ENCODE results near the gene GALNT9. TPM values are rescaled to one million over a fixed set of nuclear protein-coding genes. Genes with fewer than 3 reads are reported as not detected.
"Not testable (repeated sequence)": the region's sequence is repeated elsewhere in the genome, so short reads cannot be mapped to it uniquely, and the experiment has no call there.

Gene GALNT9
- polyA plus RNA-seq, 4 donors, result 6.2 to 10.4 (median 8.2) TPM

DNA sequence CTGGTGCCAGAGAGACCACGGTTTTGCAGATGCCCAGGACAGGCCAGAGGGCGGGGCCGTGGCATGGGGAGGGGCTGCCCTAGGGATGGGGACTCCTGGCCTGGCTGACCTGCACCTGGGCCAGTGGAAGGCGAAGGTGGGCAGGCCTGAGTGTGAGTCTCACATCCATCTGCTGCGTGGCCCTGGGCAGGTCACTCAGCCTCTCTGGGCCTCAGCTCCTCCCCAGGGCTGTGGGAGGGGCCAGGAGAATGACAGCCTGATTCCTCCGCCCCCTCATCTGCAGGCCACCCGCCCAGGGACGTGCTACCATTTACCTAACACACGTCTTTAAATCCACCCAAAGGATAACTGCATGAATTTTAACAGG lies 90.9 kb downstream of the GALNT9 start:
- DNase-seq (ENCODE audit: low read depth in 4 of 4, low spot score in 3 of 4), result no peak

DNA sequence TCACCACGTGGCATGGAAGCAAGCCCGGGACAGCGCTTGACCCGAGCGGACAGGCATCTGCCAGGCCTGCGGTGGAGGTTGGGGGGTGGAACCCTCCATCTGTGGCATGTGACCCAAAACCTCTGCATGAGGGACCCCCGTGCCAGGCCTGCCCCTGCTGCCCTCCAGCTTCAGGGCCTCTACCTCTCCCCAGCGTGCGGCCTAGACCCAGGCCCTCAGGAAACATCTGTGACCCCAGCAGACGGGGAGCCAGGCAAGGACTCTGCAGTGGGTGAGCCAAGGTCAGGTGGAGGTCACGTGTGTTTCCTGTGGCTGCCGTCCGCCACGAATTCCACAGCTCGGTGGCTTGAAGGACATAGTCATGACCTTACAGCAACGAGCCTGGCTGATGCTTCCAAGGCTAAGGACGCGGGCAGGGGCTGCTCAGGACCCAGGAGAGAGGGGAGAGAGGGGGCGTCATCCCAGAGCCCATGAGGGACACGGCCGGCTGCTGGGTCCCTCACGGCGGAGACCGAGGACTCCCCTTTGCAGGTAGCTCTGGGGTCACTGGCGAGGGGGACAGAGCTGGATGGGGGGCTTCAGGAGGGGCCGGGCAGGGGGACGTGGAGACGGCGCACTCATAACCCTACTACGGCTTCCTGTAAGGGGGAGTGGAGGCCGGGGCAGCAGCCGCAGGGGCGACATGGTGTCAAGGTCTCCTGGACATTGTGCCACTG lies 91.5 kb downstream of the GALNT9 start:
- no peak for DNase-seq (ENCODE audit: low read depth in 4 of 4, low spot score in 3 of 4)

DNA sequence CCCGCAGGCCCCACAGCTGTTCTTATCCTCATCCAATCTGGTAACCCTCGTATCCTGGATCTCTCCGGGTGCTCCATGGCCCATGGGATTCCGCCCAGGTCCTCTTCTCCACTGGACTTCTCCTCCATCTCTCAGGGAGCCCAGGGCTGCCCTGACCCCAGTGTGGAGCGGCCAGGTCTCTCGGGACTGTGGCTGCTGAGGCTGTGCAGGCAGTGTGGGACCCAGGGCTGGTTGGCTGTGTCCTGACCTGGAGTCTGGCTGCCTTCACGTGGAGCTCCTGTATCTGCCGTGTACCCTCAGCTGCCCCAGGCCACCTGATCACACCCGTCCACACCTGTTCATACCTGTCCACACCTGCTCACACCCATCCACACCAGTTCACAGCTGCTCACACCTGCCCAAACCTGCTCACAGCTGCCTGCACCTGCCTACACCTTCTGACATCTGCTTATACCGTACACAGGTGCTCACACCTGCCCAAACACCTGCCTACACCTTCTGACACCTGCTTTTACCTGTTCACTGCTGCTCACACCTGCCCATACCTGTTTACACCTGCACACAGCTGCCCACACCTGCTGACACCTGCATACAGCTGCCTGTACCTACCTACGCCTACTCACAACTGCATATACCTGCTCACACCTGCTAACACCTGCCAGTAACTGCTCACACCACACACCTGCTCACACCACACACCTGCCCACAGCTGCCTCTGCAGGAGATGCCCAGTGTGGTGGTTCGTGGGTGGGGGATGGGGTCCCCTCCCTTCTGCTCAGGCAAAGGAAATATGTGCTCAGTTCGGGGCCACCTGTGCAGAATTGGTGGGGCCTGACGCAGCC lies 92.2 kb downstream of the GALNT9 start:
- no peak for DNase-seq (ENCODE audit: low read depth in 4 of 4, low spot score in 3 of 4)

DNA sequence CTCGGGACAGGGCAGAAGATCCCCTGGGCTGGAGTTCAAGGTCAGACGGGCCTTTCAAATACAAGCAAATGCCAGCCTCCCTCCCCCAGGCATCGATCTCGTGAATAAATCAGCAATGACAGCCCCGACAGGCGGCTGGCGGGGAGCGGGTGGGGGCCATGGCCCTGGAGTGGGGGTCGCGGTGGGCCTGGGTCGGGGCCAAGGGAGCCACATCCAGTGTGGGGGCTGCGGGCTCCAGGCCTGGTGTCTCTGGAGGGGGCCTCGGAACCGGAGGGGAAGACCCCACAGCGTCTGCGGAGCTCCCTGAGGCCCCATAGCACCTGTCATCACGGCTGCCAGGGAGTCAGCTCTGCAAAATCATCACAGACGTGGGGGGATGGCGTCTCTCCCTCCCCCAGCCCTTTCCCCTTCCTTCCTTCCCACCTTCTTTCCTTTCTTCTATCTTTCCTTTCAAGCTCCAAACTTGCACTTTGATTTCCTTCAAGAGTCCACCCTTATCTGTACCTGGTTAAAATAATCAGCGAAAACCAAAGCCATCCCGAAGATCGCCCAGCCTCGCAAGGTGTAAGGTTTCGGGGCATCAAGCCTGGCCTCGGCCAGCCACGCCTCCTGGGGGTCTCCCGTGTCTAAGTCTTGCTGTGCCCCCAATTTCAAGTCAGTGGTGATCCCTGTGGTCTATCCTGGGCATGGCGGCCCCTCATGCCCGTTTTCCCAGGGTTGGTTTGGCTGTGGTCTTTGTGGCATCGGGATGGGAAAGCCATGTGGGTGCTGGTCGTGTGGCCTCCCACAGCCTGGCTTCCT lies 93.1 kb downstream of the GALNT9 start:
- no peak for DNase-seq (ENCODE audit: low read depth in 4 of 4, low spot score in 3 of 4)

DNA sequence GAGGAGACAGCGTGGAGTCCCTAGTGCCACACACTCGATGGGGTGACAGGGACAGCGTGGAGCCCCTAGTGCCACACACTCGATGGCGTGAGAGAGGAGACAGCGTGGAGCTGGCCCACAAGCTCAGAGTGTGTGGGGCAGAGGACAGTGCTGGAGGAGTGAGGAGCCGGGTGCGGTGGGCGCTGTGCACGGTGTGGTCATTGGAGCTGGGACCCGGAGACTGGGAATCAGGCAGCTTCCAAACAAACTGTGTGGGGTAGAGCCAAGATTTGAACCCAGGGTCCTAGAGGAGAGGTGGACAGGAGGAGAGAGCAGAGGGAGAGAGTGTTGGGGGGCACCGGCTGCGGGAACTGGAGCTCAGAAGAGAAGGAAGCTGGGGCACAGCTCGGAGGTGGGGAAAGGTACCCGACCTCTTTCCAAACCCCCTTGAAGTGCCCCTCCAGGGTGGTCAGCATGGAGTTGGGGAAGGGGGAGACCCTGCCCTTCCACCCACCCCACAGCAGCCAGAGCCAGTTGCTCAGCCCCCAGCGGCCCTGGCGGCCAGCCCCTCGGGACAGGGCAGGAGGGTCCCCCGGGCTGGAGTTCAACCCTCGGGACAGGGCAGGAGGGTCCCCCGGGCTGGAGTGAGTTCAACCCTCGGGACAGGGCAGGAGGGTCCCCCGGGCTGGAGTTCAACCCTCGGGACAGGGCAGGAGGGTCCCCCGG lies 94.1 kb downstream of the GALNT9 start:
- no peak for DNase-seq (ENCODE audit: low read depth in 4 of 4, low spot score in 3 of 4)

DNA sequence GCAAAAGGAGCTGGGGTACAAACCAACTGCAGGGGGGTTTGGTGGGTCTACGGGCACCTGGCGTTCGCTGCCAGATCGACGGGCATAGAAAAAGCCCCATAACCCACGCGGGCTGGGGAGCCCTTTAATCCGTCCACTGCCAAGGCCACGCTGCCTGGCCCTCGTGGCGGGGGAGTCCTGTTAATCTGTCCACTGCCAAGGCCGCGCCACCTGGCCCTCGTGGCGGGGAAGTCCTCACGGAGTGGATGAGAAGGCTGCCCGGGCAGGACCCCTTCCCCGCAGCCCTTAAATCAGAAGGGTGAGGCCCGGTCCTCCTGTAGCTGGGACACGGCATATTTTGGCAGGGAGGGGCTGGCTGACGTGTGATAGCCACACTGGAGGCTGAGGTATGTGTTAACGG lies 99.0 kb downstream of the GALNT9 start:
- no peak for DNase-seq (ENCODE audit: low read depth in 4 of 4, low spot score in 3 of 4)

DNA sequence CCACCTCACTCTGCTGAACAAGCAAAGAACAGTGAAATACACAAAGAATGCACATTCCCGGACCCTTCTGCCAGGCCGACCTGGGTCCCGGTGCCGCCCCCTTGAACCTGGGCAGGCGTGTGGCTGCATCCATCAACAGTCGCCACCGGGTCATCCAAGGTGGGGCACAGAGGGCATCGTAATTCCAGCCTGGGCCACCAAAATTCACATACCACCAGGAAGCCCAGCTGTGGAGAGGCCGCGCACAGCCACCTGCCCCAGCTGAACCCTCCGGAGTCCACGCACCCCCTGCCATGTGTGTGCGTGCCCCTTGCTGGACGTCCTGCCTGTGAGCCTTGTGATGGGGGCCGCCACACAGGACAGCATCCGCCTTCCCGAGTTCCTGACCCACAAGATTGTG lies 99.5 kb downstream of the GALNT9 start:
- DNase-seq (ENCODE audit: low read depth in 4 of 4, low spot score in 3 of 4), result no peak

DNA sequence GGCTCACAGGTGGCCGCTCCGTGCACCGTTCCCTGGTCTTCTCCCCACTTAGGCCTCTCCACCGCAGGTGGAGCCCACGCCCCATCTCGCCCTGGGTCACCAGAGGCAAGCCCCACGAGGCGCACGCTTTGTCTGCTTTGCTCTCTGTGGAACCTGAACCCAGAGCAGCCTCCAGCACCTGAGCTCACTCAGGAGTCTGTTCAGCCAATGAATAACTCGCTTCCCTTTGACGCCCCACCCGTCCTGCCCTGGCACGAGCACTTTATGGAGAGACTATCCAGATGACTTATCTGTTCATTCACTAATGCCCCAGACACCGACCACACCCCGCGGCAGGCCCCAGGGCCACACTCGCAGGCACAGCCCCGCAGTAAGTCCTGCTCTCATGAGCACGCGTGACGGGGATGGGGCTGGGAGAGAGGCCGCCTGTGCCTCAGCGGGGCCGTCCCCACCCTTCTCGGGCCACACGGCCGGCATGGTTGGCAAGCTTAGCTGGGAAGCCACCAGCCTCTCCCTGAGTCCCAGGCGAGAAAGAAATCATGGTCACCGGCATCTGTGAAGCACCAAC lies 100.1 kb downstream of the GALNT9 start:
- no peak for DNase-seq (ENCODE audit: low read depth in 4 of 4, low spot score in 3 of 4)

DNA sequence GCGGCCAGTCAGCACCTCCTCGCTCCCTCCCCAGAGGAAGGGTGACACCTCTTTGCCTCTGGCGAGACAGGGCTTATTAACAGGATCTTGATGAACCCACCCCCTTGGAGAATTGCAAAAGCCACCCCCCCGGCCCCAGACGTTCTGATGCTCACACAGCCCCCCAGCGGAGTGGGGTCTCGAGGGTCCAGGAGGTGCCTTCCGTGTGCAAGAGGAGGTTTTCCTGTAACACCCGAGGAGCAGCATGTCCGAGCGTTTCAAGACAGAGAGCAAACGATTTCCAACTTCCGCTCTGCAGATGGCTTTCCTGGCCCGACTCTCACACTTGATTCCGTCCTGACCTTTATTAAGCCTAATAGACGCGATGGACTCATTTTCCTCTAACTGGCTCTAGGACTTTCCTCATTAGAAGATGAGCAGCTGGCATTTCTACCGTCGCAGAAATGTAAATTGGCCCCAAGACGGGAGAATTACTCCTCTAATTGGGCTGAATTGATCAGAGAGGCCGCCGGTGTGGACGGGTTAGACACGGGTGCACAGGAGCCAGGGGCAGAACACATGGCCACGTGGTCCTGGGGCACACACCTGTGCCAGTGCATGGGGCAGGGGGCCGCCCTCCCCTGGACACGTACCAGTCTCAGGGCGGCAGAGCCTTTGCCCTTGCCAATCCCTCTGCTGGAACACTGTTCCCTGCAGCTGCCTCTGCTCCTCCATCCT lies 100.8 kb downstream of the GALNT9 start:
- no peak for DNase-seq (ENCODE audit: low read depth in 4 of 4, low spot score in 3 of 4)

DNA sequence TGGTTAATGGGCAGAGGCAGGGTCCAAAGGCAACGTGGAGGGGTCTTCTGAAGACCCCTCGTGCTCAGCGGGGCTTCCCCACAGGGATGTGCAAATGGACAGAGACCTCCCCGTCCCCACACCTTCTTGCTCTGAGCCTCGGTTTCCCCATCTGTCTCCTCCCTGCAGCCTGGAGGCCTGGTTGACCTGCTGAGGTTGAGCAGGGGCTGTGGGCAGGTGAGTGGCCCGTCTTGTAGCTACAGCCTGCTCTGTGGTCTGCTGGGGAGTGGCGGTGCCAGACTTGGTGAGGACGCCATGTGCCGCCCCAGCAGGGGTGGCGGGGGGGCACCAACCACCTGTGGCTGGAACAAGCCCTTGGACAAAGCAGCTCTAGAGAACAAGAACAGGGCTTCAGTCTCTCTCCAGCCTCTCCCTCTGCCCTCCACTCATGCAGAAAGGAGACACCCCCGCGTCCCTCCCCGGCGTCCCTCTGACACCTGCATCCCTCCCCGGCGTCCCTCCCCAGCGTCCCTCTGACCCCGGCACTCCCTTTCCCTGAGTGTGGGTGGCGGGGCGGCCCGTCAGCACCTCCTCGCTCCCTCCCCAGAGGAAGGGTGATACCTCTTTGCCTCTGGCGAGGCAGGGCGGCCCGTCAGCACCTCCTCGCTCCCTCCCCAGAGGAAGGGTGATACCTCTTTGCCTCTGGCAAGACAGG lies 101.5 kb downstream of the GALNT9 start:
- DNase-seq (ENCODE audit: low read depth in 4 of 4, low spot score in 3 of 4), result no peak

DNA sequence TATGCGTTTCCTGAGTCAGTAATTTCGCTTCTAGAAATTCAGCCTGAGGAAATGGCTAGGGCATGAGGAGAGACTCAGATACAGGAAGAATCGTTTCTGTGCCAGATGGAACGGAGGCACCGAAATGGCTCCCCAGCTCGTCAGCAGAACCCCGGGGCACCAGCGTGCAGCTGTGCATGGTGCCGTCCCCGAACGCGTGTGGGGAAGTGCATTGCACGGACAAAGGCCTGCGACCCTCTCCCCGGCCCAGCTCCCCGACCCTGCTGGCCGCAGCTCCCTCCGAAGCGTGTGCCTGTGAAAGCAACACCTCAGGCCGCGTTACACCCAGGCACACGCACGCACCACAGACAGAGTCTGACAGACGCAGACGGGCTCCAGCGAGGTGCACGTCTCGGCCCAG lies 102.3 kb downstream of the GALNT9 start:
- DNase-seq (ENCODE audit: low read depth in 4 of 4, low spot score in 3 of 4), result no peak

DNA sequence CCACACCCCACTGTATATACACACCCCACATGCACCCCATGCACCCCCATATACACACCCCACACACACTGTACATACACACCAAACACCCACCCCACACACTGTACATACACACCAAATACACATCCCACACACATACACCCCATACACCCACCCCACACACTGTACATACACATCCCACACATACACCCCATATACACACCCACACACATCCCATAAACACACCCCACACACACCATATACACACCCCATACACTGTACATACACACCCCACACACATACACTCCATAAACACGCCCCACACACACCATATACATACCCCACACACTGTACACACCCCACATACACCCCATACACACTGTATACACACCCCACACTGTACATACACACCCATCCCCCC lies 102.8 kb downstream of the GALNT9 start:
- DNase-seq (ENCODE audit: low read depth in 4 of 4, low spot score in 3 of 4), result no peak

DNA sequence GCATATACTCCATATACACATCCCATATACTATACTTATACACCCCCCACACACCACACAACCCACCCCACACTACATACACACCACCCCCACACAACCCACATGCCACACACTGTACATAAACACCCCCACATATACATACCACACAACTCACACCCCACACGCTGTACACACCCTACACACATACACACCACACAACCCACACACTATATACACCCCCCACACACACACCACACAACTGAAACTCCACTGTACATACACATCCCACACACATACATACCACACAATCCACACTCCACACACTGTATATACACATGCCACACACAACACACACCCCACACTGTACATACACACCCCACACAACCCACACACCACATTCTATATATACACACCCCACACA lies 104.2 kb downstream of the GALNT9 start:
- DNase-seq (ENCODE audit: low read depth in 4 of 4, low spot score in 3 of 4), result no peak

DNA sequence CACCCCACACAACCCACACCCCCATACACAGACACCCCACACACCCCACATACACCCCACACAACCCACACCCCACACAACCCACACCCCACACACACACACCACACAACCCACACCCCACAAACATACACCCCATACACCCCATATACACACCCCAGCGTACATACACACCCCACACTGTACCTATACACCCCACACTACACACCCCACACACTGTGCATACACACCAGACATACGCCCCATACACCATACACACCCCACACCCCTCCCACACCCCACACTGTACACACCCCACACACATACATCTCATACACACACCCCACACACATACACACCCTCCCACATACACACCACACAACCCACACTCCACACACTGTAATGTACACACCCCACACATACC lies 104.9 kb downstream of the GALNT9 start:
- no peak for DNase-seq (ENCODE audit: low read depth in 4 of 4, low spot score in 3 of 4)

DNA sequence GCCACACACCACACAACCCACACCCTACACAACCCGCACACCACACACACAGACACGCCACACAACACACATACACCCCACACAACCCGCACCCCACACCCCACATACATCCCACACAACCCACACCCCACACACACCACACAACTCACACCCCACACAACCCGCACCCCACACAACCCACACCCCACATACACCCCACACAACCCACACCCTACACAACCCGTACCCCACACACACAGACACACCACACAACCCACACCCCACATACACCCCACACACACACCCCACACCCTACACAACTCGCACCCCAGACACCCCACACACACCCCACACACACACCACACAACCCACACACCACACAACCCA lies 106.6 kb downstream of the GALNT9 start:
- DNase-seq (ENCODE audit: low read depth in 4 of 4, low spot score in 3 of 4), result no peak

DNA sequence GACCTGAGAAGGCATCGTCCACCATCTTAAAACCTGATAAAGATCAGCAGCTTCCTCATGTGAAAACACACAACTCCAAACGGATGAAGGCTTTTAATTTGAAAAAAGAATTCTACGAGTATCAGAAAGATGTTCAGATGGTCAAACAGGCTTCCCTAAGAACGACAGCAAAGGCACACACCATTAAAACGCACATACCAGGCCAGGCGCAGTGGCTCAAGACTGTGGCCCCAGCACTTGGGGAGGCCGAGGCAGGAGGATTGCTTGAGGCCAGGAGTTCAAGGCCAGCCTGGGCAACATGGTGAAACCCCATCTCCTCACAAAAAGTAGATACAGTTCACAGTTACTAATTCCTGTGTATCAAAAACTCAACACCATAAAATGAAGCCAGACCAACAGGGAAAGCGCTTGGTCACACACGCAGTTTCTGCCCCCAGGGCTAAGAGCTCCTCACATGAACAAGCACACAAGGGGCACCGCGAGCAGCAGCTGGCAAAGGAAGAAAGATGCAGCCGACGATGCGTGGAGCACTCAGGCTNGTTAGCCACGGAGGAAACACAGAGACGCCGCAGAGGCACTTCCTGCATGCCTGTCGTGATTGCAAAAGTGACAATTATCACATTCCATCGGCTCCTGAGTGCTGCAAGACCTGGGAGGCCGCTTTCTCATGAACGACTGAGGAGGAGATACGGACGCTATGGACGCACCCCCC lies 107.1 kb downstream of the GALNT9 start:
- DNase-seq (ENCODE audit: low read depth in 4 of 4, low spot score in 3 of 4), result peak; percentile 60 to 80 (median 66)

DNA sequence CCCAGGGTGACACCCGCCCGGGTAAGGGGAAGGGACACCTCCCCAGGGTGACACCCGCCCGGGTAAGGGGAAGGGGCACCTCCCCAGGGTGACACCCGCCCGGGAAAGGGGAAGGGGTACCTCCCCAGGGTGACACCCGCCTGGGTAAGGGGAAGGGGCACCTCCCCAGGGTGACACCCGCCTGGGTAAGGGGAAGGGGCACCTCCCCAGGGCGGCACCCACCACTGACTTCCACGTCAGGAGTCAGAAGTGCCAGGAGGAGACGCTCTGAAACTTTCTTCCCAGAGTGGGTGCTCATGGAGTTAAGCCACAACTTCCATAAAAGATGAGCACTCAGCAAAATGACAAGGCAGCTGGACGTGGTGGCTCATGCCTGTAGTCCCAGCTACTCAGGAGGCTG lies 109.6 kb downstream of the GALNT9 start:
- not testable (repeated sequence) for DNase-seq (ENCODE audit: low read depth in 4 of 4, low spot score in 3 of 4)

DNA sequence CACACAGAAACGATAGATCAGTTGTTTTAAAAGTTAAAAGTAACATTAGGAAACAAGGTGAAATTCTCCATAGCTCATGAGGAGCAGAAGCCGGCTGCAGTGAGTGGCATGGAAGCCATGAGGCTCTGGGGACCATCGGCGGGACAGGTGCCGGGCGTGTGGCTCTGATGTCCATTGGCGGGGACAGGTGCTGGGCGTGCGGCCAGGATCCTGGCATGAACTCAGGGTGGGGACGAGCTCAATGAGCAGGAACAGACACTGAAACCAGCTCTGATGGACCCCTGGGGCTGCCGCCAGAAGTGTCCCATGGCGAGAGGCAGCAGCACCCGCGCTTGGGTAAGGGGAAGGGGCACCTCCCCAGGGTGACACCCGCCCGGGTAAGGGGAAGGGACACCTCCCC lies 110.1 kb downstream of the GALNT9 start:
- no peak for DNase-seq (ENCODE audit: low read depth in 4 of 4, low spot score in 3 of 4)

DNA sequence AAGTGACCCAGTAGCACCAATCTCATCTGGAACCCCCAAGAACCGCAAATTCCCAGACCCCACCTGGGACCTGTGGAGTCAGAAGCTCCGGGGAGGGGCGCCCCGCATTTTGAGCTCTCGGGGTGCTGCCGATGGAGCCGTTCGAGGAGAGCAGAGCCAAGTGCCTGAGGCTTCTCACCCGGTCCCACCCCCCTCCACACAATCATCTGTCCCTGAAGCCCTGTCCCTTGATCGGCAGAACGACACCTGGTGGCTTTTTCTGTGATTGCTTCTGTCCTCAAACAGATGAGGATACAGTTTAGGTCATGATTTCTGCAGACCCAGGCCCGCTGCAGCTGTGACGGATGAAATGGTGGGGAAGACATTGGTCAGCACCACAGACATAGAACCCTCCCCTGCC lies 110.5 kb downstream of the GALNT9 start:
- DNase-seq (ENCODE audit: low read depth in 4 of 4, low spot score in 3 of 4), result no peak

Measured in left renal pelvis (tissue), 4 donors.